GM12878 (cell line): ENCODE measurements around the gene CTNNA3.

Source experiments
- ATF2 ChIP-seq: IDR thresholded peaks from 2 replicates; pipeline ENCODE4 v1.6.1; 2012; ENCODE audit warnings: low read length, inconsistent platforms
- CEBPB ChIP-seq, 2 experiments: fragments of 150-350 bp in 1 of 2; IDR thresholded peaks; 2 replicates each; pipeline ENCODE4 v1.6.1; 2012 to 2014; ENCODE audit warnings: low read depth in 2 of 2, low read length in 2 of 2, borderline replicate concordance in 1 of 2, inconsistent platforms in 1 of 2
- ETV6 ChIP-seq, 2 experiments: fragments of 450-650 bp in 1 of 2; IDR thresholded peaks in 1 of 2; conservative IDR thresholded peaks in 1 of 2; 2 replicates each; pipeline ENCODE4 v1.6.1; 2014; ENCODE audit warnings: antibody characterized with exemption in 1 of 2, borderline replicate concordance in 1 of 2, low read depth in 1 of 2, mild to moderate bottlenecking in 1 of 2, moderate library complexity in 1 of 2
- PML ChIP-seq: IDR thresholded peaks from 2 replicates; pipeline ENCODE4 v1.6.1; 2012; ENCODE audit warnings: low read length, inconsistent platforms
- POLR2A ChIP-seq: IDR thresholded peaks from 2 replicates; pipeline ENCODE4 v1.6.1; 2011; ENCODE audit warnings: low read depth, mild to moderate bottlenecking, low read length
- POLR2AphosphoS5 ChIP-seq: IDR thresholded peaks from 2 replicates; pipeline ENCODE4 v1.6.1; 2011; ENCODE audit warnings: mild to moderate bottlenecking, low read length, inconsistent platforms
- RCOR1 ChIP-seq: conservative IDR thresholded peaks from 2 replicates; pipeline ENCODE4 v1.6.1; 2012; ENCODE audit warnings: low read depth, low read length, improper control_type of control experiment
- SREBF2 ChIP-seq: IDR thresholded peaks from 2 replicates; pipeline ENCODE4 v1.6.1; 2012; ENCODE audit warnings: mild to moderate bottlenecking, low read length
- SRF ChIP-seq, 2 experiments: IDR thresholded peaks; 2 replicates each; pipeline ENCODE4 v1.6.1; 2011; ENCODE audit warnings: low read depth in 2 of 2, low read length in 2 of 2, mild to moderate bottlenecking in 1 of 2, moderate library complexity in 1 of 2
- TF ChIP-seq, protein P1 (sequence below): fragments of 150-350 bp; IDR thresholded peaks from 2 replicates; pipeline ENCODE4 v1.6.1; 2016; ENCODE audit warnings: low read depth, low read length
- TF ChIP-seq, protein P2 (sequence below), 3 experiments: IDR thresholded peaks in 2 of 3; conservative IDR thresholded peaks in 1 of 3; 2 replicates each; pipeline ENCODE4 v1.5.1; 2011; ENCODE audit warnings: low read depth in 3 of 3, low read length in 3 of 3, mild to moderate bottlenecking in 3 of 3, control low read depth in 2 of 3, moderate library complexity in 2 of 3, inconsistent platforms in 1 of 3, mixed read lengths in 1 of 3; ENCODE audit not compliant: control insufficient read depth in 2 of 3, insufficient read depth in 1 of 3; ENCODE audit errors: extremely low read depth in 1 of 3
- TF ChIP-seq, protein P3 (sequence below): IDR thresholded peaks from 2 replicates; pipeline ENCODE4 v1.6.1; 2011; ENCODE audit warnings: low read depth, mild to moderate bottlenecking, low read length, moderate library complexity, borderline replicate concordance; ENCODE audit errors: extremely low read depth
- TF ChIP-seq, protein P4 (sequence below): fragments of 450-650 bp; IDR thresholded peaks from 2 replicates; pipeline ENCODE4 v1.6.1; 2017; ENCODE audit warnings: antibody characterized with exemption, mild to moderate bottlenecking, moderate library complexity

- TF ChIP-seq POLR2AphosphoS5, result no peak
- TF ChIP-seq ETV6 (conservative IDR thresholded peaks at IDR 0.05 in 1 of 2, IDR thresholded peaks at IDR 0.05 in 1 of 2; ENCODE audit: borderline replicate concordance in 1 of 2, low read depth in 1 of 2), result no peak
- TF ChIP-seq, protein P1, sequence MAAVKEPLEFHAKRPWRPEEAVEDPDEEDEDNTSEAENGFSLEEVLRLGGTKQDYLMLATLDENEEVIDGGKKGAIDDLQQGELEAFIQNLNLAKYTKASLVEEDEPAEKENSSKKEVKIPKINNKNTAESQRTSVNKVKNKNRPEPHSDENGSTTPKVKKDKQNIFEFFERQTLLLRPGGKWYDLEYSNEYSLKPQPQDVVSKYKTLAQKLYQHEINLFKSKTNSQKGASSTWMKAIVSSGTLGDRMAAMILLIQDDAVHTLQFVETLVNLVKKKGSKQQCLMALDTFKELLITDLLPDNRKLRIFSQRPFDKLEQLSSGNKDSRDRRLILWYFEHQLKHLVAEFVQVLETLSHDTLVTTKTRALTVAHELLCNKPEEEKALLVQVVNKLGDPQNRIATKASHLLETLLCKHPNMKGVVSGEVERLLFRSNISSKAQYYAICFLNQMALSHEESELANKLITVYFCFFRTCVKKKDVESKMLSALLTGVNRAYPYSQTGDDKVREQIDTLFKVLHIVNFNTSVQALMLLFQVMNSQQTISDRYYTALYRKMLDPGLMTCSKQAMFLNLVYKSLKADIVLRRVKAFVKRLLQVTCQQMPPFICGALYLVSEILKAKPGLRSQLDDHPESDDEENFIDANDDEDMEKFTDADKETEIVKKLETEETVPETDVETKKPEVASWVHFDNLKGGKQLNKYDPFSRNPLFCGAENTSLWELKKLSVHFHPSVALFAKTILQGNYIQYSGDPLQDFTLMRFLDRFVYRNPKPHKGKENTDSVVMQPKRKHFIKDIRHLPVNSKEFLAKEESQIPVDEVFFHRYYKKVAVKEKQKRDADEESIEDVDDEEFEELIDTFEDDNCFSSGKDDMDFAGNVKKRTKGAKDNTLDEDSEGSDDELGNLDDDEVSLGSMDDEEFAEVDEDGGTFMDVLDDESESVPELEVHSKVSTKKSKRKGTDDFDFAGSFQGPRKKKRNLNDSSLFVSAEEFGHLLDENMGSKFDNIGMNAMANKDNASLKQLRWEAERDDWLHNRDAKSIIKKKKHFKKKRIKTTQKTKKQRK, result no peak
- TF ChIP-seq, protein P2, sequence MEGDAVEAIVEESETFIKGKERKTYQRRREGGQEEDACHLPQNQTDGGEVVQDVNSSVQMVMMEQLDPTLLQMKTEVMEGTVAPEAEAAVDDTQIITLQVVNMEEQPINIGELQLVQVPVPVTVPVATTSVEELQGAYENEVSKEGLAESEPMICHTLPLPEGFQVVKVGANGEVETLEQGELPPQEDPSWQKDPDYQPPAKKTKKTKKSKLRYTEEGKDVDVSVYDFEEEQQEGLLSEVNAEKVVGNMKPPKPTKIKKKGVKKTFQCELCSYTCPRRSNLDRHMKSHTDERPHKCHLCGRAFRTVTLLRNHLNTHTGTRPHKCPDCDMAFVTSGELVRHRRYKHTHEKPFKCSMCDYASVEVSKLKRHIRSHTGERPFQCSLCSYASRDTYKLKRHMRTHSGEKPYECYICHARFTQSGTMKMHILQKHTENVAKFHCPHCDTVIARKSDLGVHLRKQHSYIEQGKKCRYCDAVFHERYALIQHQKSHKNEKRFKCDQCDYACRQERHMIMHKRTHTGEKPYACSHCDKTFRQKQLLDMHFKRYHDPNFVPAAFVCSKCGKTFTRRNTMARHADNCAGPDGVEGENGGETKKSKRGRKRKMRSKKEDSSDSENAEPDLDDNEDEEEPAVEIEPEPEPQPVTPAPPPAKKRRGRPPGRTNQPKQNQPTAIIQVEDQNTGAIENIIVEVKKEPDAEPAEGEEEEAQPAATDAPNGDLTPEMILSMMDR (IDR thresholded peaks at IDR 0.05 in 2 of 3, conservative IDR thresholded peaks at IDR 0.05 in 1 of 3; ENCODE audit: control insufficient read depth in 2 of 3, extremely low read depth in 1 of 3, insufficient read depth in 1 of 3, low read depth in 3 of 3, low read length in 3 of 3), result no peak
- TF ChIP-seq, protein P3, sequence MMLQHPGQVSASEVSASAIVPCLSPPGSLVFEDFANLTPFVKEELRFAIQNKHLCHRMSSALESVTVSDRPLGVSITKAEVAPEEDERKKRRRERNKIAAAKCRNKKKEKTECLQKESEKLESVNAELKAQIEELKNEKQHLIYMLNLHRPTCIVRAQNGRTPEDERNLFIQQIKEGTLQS, result no peak
- TF ChIP-seq CEBPB (IDR thresholded peaks at IDR 0.05; ENCODE audit: borderline replicate concordance in 1 of 2, low read depth in 2 of 2, low read length in 2 of 2), result no peak
- TF ChIP-seq PML, result no peak
- TF ChIP-seq SRF (IDR thresholded peaks at IDR 0.05; ENCODE audit: low read depth in 2 of 2, low read length in 2 of 2), result no peak
- no peak for TF ChIP-seq POLR2A
- no peak for TF ChIP-seq RCOR1
- TF ChIP-seq, protein P4, sequence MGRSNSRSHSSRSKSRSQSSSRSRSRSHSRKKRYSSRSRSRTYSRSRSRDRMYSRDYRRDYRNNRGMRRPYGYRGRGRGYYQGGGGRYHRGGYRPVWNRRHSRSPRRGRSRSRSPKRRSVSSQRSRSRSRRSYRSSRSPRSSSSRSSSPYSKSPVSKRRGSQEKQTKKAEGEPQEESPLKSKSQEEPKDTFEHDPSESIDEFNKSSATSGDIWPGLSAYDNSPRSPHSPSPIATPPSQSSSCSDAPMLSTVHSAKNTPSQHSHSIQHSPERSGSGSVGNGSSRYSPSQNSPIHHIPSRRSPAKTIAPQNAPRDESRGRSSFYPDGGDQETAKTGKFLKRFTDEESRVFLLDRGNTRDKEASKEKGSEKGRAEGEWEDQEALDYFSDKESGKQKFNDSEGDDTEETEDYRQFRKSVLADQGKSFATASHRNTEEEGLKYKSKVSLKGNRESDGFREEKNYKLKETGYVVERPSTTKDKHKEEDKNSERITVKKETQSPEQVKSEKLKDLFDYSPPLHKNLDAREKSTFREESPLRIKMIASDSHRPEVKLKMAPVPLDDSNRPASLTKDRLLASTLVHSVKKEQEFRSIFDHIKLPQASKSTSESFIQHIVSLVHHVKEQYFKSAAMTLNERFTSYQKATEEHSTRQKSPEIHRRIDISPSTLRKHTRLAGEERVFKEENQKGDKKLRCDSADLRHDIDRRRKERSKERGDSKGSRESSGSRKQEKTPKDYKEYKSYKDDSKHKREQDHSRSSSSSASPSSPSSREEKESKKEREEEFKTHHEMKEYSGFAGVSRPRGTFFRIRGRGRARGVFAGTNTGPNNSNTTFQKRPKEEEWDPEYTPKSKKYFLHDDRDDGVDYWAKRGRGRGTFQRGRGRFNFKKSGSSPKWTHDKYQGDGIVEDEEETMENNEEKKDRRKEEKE, result no peak
- TF ChIP-seq SREBF2, result no peak
- no peak for TF ChIP-seq ATF2
Observed at GRCh38 chr10:67452892-67453291, 243.1 kb downstream of the CTNNA3 start.
